ENCODE results near the gene CSH2. TPM values are rescaled to one million over a fixed set of nuclear protein-coding genes. Genes with fewer than 3 reads are reported as not detected.
A peak's percentile ranks its signal among the peaks of the same experiment; 100 is the strongest.
"Not testable (repeated sequence)": the region's sequence is repeated elsewhere in the genome, so short reads cannot be mapped to it uniquely, and the experiment has no call there.

The CSH2 gene
- total RNA-seq, 1 experiment from 2014 or later: not detected

DNA sequence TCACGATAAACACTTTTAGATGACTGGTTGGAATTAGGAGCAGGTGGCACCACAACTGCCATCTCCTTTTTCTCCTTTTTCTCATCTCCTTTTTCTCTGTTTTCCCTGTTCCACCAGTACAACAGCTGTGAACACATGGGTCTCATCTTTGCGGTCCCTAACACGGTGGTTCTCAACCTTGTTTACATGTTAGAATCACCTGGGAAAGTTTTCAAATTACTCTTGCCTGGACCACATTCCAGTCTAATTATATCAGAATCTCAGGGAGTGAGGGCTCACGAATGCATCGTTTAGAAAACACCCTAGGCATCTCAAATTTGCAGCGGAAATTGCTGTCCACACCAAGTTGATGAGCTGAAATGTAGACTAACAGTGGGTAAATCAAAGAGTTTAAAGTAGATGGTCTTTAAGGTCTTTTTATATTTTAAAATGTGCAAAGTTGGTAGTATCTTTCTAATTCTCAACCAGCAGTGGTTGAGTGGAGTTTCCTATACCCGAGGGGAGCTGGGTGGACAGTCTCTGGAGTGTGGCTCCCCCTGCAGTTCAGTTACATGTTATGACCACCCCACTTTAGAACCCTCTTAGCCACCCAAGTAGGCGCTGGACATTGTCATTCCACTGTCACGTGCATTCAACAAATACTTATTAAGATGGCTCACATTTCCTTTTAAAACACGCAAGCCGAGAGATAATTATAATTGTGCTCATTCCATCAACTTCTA lies 19.0 kb upstream of the CSH2 start:
- H3K4me1 Mint-ChIP-seq (ENCODE audit: insufficient read depth, unreplicated experiment); intact Hi-C loops (cut with micrococcal nuclease); BruUV-seq (replicated peaks); H3K36me3 Mint-ChIP-seq (ENCODE audit: insufficient read depth, unreplicated experiment); H3K4me3 Mint-ChIP-seq (ENCODE audit: unreplicated experiment); H3K9me3 Mint-ChIP-seq (ENCODE audit: unreplicated experiment); H3K27ac Mint-ChIP-seq (ENCODE audit: low read depth, unreplicated experiment); POLR2A ChIA-PET: not testable (repeated sequence)
- CTCF ChIA-PET: interaction anchor here (0.6 to 1.3 kb wide), 4 partner anchors 9 to 276 kb away, joined by 3 to 5 read pairs (median 4); no protein-coding TSS in a partner anchor
- H3K27me3 Mint-ChIP-seq (ENCODE audit: insufficient read depth, unreplicated experiment): peaks cover 30% of the 10 kb centered on the region
- peak; percentile 21 for DNase-seq (ENCODE audit: unreplicated experiment)

DNA sequence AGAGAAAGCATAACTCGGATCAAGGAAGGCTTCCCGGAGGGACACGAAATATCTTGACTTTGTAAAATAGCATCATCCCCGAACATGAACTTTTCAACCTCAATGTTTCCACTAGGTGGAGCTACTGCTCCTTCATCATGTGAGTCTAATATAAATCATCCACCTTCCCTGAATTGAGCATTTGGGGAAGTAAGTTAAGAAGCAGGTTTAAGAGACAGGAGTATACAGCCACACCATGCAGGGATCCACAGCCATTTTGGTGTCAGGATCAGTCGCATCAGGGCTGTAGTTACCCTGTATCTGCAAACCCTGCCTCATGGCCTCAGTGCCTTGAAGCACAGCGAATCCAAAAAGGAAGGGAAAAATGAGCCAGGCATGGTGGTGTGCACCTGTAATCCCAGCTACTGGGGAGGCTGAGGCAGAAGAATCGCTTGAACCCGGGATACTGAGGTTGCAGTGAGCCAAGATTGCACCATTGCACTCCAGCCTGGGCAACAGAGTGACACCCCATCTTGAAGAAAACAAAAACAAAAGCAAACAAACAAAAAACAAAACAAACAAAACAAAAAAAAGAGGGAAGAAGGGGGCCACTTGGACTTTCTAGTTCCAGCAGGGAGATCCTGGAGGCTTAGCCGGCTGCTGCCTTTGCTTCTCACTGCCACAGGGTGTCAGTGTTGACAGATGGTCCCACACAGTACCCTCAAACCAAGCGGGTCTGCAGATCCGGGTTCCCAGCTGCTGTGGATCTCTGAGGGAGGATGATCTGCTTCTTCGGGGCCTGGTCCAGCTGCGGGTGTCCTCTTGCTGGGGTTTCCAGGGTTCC lies 15.8 kb upstream of the CSH2 start:
- BruUV-seq (replicated peaks); H3K4me1 Mint-ChIP-seq (ENCODE audit: insufficient read depth, unreplicated experiment); H3K9me3 Mint-ChIP-seq (ENCODE audit: unreplicated experiment); H3K36me3 Mint-ChIP-seq (ENCODE audit: insufficient read depth, unreplicated experiment); H3K27ac Mint-ChIP-seq (ENCODE audit: low read depth, unreplicated experiment); POLR2A ChIA-PET; intact Hi-C loops (cut with micrococcal nuclease); H3K4me3 Mint-ChIP-seq (ENCODE audit: unreplicated experiment): not testable (repeated sequence)
- TF ChIP-seq, protein P1, sequence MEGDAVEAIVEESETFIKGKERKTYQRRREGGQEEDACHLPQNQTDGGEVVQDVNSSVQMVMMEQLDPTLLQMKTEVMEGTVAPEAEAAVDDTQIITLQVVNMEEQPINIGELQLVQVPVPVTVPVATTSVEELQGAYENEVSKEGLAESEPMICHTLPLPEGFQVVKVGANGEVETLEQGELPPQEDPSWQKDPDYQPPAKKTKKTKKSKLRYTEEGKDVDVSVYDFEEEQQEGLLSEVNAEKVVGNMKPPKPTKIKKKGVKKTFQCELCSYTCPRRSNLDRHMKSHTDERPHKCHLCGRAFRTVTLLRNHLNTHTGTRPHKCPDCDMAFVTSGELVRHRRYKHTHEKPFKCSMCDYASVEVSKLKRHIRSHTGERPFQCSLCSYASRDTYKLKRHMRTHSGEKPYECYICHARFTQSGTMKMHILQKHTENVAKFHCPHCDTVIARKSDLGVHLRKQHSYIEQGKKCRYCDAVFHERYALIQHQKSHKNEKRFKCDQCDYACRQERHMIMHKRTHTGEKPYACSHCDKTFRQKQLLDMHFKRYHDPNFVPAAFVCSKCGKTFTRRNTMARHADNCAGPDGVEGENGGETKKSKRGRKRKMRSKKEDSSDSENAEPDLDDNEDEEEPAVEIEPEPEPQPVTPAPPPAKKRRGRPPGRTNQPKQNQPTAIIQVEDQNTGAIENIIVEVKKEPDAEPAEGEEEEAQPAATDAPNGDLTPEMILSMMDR (IDR thresholded peaks at IDR 0.05; ENCODE audit: unreplicated experiment): peak; percentile 37
- peak; percentile 43 for DNase-seq (ENCODE audit: unreplicated experiment)
- CTCF ChIA-PET: interaction anchor here (0.7 to 2.4 kb wide), 18 partner anchors 8 to 1581 kb away, joined by 3 to 11 read pairs (median 4); no protein-coding TSS in a partner anchor
- peaks cover 42% of the 10 kb centered on the region for H3K27me3 Mint-ChIP-seq (ENCODE audit: insufficient read depth, unreplicated experiment)

DNA sequence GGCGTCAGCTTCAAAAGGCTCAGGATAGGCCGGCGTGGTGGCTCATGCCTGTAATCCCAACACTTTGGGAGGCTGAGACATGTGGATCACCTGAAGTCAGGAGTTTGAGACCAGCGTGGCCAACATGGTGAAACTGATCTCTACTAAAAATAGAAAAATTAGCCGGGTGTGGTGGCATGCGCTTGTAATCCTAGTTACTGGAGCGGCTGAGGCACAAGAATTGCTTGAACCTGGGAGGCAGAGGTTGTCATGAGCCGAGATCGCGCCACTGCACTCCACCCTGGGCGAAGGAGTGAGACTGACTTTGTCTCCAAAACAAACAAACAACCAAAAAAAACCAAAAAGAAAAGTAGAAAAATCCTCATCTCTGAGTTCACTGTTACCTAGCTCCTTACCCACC lies 11.6 kb upstream of the CSH2 start:
- H3K36me3 Mint-ChIP-seq (ENCODE audit: insufficient read depth, unreplicated experiment); H3K9me3 Mint-ChIP-seq (ENCODE audit: unreplicated experiment); CTCF ChIA-PET; intact Hi-C loops (cut with micrococcal nuclease); BruUV-seq (replicated peaks); DNase-seq (ENCODE audit: unreplicated experiment); H3K4me3 Mint-ChIP-seq (ENCODE audit: unreplicated experiment); H3K27ac Mint-ChIP-seq (ENCODE audit: low read depth, unreplicated experiment); H3K4me1 Mint-ChIP-seq (ENCODE audit: insufficient read depth, unreplicated experiment); POLR2A ChIA-PET: not testable (repeated sequence)
- H3K27me3 Mint-ChIP-seq (ENCODE audit: insufficient read depth, unreplicated experiment): peaks cover 20% of the 10 kb centered on the region

DNA sequence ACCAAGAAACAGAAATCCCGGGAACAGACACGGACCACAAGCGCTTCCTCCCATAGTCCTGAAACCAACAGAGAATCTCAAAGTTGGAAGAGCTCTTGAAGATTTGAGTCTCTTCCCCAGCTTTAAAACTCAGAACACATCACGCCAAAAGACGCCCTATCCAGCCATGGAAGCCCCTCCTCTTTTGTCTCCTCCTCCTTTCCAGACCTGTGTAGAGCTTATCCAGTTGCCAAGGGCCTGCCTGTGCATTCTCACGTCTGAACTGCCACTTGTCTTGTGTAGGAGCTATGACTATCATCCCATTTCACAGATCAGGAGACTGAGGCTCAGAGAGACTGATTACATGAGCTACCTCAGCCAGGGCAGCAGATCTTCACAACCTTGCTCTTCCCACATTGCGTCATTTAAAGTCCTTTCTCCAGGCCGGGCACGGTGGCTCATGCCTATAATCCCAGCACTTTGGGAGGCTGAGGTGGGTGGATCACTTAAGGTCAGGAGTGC lies 9.2 kb upstream of the CSH2 start:
- BruUV-seq (replicated peaks); H3K4me3 Mint-ChIP-seq (ENCODE audit: unreplicated experiment); DNase-seq (ENCODE audit: unreplicated experiment); H3K9me3 Mint-ChIP-seq (ENCODE audit: unreplicated experiment); H3K36me3 Mint-ChIP-seq (ENCODE audit: insufficient read depth, unreplicated experiment); H3K4me1 Mint-ChIP-seq (ENCODE audit: insufficient read depth, unreplicated experiment); intact Hi-C loops (cut with micrococcal nuclease); H3K27ac Mint-ChIP-seq (ENCODE audit: low read depth, unreplicated experiment): not testable (repeated sequence)
- ChIA-PET POLR2A (interaction anchor here (1.3 kb wide), 1 partner anchor 263 kb away, joined by 4 read pairs; no protein-coding TSS in a partner anchor), CTCF (interaction anchor here (0.6 to 2.6 kb wide), 14 partner anchors 16 to 349 kb away, joined by 3 to 15 read pairs (median 3); no protein-coding TSS in a partner anchor)
- peaks cover 40% of the 10 kb centered on the region for H3K27me3 Mint-ChIP-seq (ENCODE audit: insufficient read depth, unreplicated experiment)

DNA sequence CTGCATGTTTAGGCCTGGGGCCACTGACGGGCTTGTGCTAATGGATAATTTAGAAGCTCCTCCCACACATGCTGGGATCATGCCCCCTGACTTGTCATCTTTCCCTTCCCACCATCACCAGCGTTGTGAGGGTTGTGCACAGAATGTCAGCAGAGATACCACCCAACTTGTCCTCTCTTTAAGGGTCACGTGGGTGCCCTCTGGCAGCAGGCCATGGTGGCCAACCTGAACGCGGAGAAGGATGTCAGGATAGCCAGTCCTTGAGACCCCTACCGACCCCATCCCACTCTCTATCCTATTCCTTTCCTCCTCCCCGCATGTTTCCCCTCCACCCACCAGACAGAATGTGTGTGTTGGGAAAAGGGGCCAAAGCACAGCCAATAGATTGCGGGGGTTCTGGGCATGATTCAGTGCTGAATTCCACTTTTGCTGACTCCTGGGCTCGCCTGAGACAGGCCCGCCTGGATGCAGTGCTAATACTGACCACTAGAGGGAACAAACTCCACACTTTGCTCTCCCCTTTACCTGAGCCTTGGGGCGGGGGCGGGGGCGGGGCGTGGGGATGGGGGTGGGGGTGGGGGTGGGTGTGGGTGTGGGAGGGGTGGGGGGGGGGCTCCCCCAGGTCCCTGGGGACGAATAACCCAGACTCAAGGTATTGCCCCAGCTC lies 8.6 kb upstream of the CSH2 start, which contains the start of gene GH2:
Gene GH2, minus strand, starts transcription at position 10 of the 667 bp plus-strand sequence. CDS start 143 bp downstream, outside the sequence.
- ChIA-PET POLR2A (no interaction called here), CTCF (interaction anchor here (0.6 to 2.6 kb wide), 11 partner anchors 15 to 349 kb away, joined by 3 to 15 read pairs (median 4); no protein-coding TSS in a partner anchor)
- no TSS peak for BruUV-seq (replicated peaks)
- H3K27ac Mint-ChIP-seq (ENCODE audit: low read depth, unreplicated experiment): no peak within 1 kb of the TSS
- H3K4me1 Mint-ChIP-seq (ENCODE audit: insufficient read depth, unreplicated experiment): no peaks in the 10 kb centered on the region
- intact Hi-C loops (cut with micrococcal nuclease): no loop called here
- no peaks in the 10 kb centered on the region for H3K36me3 Mint-ChIP-seq (ENCODE audit: insufficient read depth, unreplicated experiment)
- no peaks in the 10 kb centered on the region for H3K9me3 Mint-ChIP-seq (ENCODE audit: unreplicated experiment)
- DNase-seq (ENCODE audit: unreplicated experiment): peak; percentile 54
- TF ChIP-seq, protein P1 (IDR thresholded peaks at IDR 0.05; ENCODE audit: unreplicated experiment): peak; percentile 54
- no peak within 1 kb of the TSS for H3K4me3 Mint-ChIP-seq (ENCODE audit: unreplicated experiment)
- peaks cover 38% of the 10 kb centered on the region for H3K27me3 Mint-ChIP-seq (ENCODE audit: insufficient read depth, unreplicated experiment)

DNA sequence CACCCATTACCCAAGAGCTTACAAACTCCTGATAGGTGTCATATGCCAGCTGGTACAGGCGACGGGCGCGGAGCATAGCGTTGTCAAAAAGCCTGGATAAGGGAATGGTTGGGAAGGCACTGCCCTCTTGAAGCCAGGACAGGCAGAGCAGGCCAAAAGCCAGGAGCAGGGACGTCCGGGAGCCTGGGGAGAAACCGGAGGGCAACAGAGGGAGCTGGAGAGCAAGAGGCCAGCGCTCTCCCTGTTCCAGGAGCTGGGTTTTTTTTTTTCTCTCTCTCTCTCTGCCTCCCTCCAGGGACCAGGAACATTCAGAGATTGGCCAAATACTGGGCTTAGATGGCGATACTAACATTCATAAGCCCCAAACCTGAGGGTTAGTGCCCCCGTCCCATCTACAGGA lies 7.9 kb upstream of the CSH2 start:
- DNase-seq (ENCODE audit: unreplicated experiment); H3K9me3 Mint-ChIP-seq (ENCODE audit: unreplicated experiment); BruUV-seq (replicated peaks); H3K36me3 Mint-ChIP-seq (ENCODE audit: insufficient read depth, unreplicated experiment); POLR2A ChIA-PET; H3K4me3 Mint-ChIP-seq (ENCODE audit: unreplicated experiment); H3K27ac Mint-ChIP-seq (ENCODE audit: low read depth, unreplicated experiment); H3K4me1 Mint-ChIP-seq (ENCODE audit: insufficient read depth, unreplicated experiment); intact Hi-C loops (cut with micrococcal nuclease): not testable (repeated sequence)
- CTCF ChIA-PET: interaction anchor here (0.7 to 1.0 kb wide), 4 partner anchors 8 to 161 kb away, joined by 3 to 4 read pairs (median 4); no protein-coding TSS in a partner anchor
- peaks cover 33% of the 10 kb centered on the region for H3K27me3 Mint-ChIP-seq (ENCODE audit: insufficient read depth, unreplicated experiment)
